Left cardiac atrium (tissue), 4 donors: ENCODE measurements around the gene EPAS1. TPM values are rescaled to one million over a fixed set of nuclear protein-coding genes. Genes with fewer than 3 reads are reported as not detected.

ENCODE experiments used
- ATAC-seq, 2 donors: fragments of 200-7000 bp; cut with Tn5 transposase; one replicate each; pipeline ENCODE4 v1.9.1; 2020; ENCODE audit warnings: mild to moderate bottlenecking in 2 of 2, moderate library complexity in 2 of 2
- DNase-seq: peaks from one replicate; pipeline ENCODE4 v3.0.0-alpha.2; 2020
- intact Hi-C, 2 donors: fragments of 100-400 bp; cut with DNase I; formaldehyde crosslinking; loops; one replicate each; pipeline versions ENCODE4 v1.14.1 to v1.15.1; 2022 to 2023
- total RNA-seq, 2 donors: library from RNA; stranded (reverse); fragmentation: NEBNext Ultra II Directional; extraction: Animal tissue kit (Norgen Biotek cat#: 25700); gene quantifications; one replicate each; pipeline ENCODE4 v1.2.1, GENCODE V29; 2021
- donor health status: DM: no; HTN: yes; CAD: no.
- donor health status: DM: no; HTN: yes; CAD: no; lungs with severe emphysema.
- donor health status: DM: yes; HTN: yes; CAD: no.
- donor health status: Dilated cardiomyopathy.

The EPAS1 gene
- total RNA-seq, 2 donors from 2014 or later, result 262 to 377 TPM

DNA sequence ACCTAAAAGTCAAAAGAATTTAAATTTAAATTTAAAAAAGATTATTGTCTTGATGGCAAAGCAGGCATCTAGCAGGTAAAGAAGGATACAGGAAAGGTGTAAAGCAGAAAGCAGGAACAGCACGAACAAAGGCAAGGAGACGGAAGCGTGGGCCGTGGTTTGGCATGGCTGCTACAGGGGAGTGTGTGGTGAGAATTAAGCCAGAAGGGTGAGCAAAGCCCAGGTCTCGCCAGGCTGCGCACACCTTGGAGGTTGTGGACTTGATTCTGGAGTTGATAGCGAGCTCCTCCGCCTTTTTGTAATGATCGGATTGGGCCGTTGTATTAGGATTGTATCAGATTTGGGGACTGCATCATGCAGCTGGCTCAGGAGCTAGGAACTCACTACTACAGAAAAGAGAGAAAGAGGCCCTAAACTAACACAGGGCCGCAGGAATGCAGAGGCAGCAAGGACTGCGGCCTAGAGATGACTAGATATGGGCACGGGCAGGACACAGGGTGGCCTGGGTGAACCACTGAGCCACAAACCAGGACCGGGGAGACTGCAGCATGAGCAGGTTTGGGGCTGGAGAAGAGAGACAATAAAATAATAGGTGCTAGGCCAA is 110.7 kb downstream of the EPAS1 start:
- intact Hi-C loops, result no loop called here
- no peak for ATAC-seq
- DNase-seq, result no peak

DNA sequence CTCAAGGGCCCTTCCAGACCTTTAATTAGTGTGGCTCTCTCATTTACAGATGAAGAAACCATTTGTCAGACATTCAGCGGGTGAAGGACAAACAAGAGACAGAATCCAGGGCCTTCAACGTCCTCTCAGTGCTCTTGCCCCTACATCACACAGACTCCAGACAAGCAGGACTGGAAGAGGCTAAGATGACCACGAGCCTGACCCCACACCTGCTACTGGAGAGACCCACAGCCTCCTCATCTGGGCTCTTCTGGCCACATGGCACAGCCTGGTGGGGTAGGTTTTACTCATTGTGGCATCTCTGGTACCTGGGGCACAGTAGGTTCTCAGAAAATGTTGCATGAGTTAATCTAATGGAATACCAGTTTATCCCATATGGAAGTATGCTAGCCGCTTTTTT is 112.5 kb downstream of the EPAS1 start:
- DNase-seq (no peak), ATAC-seq (no peak)
- intact Hi-C loops, result no loop called here

DNA sequence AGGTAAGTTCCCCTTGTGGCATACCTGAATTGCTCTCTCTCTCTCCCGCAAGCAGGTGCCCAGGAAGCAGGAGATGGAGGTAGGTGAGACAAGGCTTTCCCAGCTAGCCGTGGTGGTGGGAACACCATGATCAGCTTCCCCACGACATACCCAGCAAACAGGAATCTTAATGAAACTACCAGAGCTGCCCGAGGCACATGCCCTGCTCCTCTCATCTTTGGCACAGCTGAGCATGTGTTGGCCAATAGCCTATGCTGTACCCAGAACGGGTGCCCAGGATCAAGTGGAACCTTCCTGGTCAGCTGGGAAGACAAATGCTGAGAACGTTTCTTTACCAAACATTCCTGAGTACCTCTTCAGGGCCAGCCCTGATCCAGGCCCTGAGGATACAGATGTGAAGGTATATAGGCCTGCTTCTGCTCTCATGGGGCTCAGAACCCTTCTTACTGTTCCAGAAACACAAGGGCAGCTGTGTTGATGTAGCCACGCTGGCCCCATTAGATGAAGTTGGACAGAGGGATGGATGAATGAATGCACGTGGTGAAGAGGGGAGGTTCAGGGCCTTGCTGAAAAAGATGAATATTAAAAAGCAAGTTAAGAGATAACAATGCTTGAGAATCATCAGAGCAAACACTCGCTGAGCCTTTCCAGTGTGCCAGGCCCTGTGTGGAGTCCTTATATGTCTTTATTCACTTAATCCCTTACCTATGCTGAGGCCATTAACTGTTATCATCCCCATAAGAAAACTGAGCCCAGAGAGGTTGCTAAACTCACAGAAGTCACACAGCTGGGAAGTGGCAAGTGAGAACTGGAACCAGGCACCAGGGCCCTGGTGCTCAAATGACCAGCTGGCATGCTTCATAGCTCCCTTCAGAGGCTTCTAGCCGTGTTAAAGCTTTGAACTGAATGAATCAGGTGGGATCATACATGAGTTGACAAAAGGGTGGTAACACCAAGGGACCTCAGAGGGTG is 113.4 kb downstream of the EPAS1 start:
- intact Hi-C loops, result no loop called here
- ATAC-seq, result peak; percentile 7 to 47
- DNase-seq, result no peak

DNA sequence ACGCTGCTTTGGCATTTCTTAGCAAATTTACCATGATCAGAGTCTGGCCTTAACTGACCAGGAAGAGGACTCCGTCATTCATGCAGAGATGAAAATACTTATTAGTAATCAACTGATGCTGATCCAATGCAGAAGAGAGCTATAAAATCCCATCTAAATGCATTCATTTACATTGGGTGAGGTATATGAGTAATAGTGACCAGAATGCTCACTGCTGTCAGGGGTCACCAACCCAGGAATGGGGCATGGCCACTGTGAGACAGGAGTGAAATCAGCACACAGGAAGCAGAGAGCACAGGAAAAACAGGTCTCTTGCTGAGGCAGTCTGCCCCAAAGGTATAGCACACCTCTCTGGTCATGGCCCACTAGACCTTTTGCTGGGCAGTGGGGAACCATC is 114.0 kb downstream of the EPAS1 start:
- intact Hi-C loops, result no loop called here
- ATAC-seq (no peak), DNase-seq (no peak)

DNA sequence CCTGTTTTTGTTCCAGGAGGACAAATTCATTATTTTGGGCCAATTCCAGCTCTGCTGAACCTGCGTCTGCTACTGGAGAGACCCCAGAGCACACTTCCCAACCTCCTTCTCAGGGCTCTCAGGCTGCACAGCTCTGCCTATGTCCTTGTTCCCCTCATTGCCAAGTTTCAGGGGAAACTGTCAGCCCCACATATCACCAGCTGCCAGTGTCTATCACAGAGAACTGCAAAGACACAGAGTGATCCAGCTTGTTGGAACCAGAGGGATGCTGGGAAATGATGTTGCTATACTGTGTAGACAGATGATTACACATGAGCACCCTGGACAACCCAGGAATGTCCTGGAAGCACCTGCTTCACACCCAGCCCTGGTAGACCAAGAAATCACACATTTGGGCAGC is 114.8 kb downstream of the EPAS1 start:
- ATAC-seq (no peak), DNase-seq (no peak)
- intact Hi-C loops, result no loop called here

DNA sequence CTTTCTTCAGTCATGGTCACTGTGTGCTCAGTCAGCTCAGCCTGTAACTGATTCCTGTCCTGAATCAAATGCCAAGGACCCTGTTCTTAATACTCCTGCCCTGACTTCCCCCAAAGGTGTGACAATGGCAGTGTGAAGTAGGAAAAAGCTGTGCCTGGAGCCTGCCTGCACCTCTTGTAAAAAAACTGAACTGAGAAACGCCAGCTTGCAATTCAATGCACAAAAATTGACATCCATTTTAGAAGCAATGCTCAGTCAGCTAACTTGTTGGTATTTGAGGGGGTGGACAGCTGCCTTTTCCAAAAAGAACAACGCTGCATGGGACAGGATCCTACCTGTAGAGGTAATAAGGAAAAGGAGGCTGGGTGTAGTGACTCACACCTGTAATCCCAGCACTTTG is 115.9 kb downstream of the EPAS1 start:
- DNase-seq (no peak), ATAC-seq (no peak)
- intact Hi-C loops, result no loop called here

DNA sequence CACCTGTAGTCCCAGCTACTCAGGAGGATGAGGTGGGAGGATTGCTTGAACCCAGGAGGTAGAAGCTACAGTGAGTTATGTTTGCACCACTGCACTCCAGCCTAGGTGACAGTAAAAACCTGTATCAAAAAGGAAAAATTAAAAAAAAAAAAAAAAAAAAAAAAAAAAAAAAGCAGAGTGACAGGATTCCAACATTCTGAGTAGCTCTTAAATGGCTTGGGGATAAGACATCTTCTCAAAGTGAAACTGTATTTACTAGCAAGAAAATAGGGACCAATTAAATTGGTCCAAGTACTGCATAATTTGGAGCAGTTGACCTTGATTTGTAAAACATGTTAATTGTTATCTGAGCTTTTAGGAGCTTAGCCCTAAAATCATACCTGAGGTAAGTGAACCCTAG is 116.4 kb downstream of the EPAS1 start:
- intact Hi-C loops, result no loop called here
- DNase-seq (no peak), ATAC-seq (no peak)

DNA sequence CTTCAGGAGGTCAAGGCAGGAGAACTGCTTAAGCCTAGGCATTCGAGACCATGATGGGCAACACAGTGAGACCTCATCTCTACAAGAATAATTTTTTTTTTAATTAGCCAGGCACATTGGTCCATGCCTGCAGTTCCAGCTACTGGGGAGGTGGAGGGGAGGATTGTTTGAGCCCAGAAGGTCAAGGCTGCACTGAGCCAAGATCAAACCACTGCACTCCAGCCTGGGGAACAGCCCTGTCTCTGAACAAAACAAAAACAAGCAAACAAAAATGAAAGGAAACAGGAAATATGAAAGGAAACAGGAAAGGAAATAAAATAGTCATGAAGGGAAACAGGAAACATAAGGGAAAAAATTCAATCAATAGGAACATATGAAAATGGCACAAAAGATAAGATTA is 117.5 kb downstream of the EPAS1 start:
- DNase-seq, result no peak
- ATAC-seq, result no peak
- intact Hi-C loops, result no loop called here

DNA sequence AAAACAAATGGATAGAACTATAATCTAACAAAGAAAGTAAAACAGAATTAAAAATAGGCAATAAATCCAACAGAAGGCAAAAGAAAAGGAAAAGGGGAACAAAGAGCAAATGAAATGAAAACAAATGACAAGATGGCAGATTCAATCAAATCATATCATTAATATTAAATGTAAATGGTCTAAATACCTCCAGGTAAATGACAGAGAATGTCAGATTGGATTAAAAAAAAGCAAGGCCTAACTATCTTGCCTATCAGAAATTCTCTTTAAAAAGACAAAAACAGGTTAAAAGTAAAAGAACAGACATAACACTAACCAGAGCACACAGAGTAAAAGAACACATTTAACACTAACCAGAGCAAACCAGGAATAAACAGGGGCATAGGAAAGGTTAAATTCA is 119.1 kb downstream of the EPAS1 start:
- ATAC-seq, result no peak
- DNase-seq, result no peak
- intact Hi-C loops, result no loop called here

DNA sequence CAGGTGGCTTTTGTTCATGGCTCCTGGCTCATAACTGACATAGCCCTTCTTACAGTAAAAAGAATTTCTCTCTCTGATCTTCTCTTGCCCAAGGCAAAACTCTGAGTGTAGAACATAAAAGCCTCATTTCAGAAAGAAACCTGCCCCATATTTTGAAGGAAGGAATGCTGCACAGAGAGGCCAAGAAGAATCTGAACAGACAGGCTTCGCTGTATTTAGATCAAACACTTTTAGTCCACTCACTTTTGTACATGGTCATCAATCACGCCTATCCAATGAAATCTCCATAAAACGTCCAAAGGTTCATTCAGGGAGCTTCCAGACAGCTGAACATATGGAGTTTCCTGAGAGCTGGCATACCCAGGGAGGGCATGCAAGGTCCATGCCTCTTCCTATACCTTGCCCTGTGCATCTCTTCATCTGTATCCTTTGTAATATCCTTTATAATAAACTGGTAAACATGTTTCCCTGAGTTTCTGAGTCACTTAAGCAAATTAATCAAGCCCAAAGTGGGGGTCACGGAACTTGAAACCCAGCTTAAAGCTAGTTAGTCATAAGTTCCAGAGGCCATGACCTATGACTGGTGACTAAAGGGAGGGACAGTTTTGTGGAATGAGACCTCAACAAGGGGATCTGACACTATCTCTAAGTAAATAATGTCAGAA is 119.7 kb downstream of the EPAS1 start:
- intact Hi-C loops, result no loop called here
- DNase-seq (no peak), ATAC-seq (no peak)

DNA sequence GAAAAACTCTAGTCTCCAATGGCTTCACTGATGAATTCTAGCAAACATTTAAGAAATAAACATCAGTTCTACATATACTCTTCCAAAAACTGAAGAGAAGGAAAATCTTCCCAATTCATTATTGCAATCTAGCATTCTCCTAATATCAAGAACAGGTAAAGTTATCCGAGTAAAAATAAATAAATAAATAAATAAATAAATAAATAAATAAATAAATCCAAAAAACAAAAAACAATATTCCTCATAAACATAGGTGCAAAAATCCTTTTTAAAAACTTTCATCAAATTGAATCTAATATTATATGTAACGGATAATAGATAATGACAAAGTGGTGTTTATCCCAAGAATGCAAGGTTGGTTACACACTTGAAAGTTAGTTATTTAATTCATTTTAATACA is 123.7 kb downstream of the EPAS1 start:
- DNase-seq, result no peak
- intact Hi-C loops, result no loop called here
- no peak for ATAC-seq

DNA sequence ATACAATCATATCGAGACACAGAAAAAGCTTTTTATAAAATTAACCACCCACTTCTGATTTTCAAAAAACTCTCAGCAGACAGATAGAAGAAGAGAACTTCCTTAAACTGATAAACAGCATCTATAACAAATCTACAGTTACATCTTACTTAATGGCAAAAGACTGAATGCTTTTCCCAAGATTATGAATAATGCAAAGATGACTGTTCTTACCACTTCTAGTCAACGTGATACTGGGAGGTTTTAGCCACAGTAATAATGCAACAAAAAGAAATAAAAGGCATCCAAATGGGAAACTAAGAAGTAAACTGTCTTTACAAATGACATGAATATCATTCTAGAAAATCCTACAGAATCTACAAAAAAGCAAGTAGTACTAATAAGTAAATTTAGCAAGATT is 124.2 kb downstream of the EPAS1 start:
- intact Hi-C loops, result no loop called here
- DNase-seq (no peak), ATAC-seq (no peak)

DNA sequence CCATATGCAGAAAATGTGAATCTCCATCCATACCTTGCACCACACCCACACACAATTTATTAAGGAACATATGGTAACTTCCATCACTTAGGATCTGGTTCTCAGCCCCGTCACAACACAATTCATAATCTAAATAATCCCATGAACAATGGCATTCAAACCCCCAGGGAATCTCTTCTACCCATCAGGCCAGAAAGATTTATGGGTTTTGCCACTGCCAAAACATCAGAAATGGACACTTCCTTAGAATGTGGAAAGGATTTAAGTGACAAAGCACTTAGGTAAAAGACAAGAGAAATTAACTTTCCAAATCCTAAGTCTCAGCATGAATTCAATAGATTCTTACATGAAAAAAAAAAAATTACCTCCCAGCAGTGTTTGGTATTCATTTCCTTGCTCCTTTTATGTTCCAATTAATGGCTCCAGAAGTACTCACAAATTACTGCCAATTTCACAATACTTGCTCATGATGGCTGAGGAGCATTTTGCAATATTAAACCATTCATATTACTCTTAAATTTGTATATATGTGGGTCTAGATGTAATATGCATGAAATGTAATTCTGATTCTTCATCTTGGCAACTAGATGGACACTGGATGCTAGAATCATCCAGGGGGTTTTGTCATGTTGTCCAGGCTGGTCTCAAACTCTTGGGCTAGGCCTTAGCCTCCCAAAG is 125.6 kb downstream of the EPAS1 start:
- DNase-seq, result no peak
- ATAC-seq, result no peak
- intact Hi-C loops, result no loop called here

DNA sequence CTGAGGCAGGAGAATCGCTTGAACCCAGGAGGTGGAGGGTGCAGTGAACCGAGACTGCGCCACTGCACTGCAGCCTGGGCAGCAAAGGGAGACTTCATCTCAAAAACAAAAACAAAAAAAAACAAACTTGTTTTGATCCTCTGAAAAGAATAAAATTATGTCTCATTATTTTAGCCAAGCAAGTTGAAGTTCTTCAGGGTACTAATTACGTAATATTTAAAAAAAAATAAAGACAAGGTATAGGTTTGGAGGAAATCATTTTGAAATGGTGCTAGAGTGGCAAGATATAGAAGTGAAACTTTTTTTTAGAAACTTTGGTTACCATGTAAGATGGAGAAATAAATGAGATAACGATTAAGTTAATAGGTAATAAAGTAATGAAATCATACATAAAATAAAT is 127.7 kb downstream of the EPAS1 start:
- DNase-seq (no peak), ATAC-seq (no peak)
- intact Hi-C loops, result no loop called here

DNA sequence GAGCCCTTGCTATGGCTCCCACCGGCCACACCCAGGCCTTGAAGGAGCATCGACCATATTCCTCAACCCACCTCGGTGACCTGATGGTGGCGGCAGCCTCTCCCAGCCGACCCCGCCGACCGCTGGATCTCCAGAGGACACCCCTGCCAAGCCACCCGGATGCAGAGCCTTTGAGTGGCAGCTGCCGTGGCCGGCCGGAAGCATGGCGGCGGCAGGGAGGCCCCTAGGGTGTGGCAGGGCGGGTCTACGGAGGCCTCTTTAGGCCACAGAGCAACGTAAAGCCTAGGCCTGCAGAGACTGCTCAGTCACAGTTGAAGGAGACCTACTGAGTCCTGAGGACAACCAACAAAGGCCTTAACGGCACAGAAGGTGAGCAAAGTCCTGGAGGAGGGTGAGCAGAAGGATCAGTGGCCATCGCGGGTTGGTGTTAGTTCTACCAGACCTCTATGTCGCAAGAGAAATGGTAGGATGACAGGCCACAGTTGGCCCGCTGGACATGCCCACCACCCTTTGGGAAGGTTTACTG is 131.8 kb downstream of the EPAS1 start:
- ATAC-seq (no peak), DNase-seq (no peak)
- intact Hi-C loops, result no loop called here

DNA sequence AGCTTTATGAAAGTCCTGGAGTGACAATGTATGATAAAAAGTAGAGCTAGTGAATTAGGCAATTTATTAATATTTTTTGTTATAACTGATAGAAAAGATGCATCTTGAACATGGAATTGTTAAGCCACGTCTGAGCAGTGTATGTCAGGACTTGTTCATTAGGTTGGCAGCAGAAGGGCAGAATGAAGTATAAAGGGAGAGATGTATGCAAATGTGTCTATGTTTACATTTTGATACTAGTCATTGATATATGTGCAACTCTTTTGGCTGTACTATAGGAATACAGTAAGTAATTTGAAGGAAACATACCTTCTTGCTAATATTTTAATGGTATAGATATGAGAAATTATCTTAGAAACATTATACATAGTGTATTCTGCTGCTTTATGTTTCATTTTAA is 133.2 kb downstream of the EPAS1 start:
- ATAC-seq (no peak), DNase-seq (no peak)
- intact Hi-C loops, result no loop called here

DNA sequence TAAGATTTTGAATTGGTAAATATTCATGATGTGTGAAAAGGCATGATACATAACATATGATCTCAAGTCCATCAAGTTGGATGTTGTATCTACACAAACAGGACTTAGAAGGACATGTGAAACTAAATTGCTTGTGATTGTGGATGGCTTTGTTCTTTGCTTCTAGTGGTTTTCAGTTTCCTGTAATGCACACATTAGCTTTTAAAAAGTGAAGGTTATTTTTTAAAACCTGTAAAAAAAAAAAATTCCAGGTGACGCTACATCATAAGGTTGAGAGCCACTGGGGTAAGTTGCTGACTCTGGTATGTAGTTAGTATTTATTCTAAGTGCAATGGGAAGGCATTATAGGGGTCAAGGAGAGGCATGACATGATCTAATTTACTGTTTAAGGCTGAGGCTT is 133.8 kb downstream of the EPAS1 start:
- DNase-seq, result no peak
- ATAC-seq, result no peak
- intact Hi-C loops, result no loop called here

DNA sequence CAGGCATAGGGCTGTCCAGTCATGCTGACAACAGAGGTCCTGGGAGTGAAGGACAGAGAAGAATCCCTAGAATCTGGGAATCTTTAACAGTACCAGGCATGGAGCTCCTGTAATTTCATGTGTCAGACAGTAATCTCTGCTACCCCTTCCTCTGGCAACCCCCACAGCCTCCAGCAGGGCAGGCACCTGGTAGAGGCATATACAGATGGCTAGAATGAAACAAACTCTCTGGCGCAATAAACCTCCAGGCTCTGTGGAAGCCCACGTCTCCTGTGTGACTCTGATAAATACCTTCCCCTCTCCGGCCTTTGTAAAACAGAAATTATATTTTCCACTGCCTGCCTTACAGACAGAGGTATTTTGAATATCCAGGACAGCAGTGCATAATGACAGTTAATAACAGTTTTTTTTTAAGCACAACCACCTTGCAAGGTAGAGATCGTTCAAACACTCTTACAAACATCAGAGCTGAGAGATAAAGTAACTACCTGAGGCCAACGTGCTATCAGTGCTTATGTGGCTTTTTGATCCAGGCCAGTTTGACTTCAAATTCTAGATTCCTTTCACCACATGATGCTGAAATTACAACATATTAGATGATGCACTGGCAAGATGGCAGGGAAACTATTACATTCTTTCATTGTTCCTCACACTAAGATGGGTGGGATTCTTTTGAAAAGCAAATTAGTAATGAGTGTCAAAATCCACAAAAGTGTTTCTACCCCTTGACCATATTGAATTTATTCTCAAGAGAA is 134.5 kb downstream of the EPAS1 start:
- intact Hi-C loops, result no loop called here
- ATAC-seq, result no peak

DNA sequence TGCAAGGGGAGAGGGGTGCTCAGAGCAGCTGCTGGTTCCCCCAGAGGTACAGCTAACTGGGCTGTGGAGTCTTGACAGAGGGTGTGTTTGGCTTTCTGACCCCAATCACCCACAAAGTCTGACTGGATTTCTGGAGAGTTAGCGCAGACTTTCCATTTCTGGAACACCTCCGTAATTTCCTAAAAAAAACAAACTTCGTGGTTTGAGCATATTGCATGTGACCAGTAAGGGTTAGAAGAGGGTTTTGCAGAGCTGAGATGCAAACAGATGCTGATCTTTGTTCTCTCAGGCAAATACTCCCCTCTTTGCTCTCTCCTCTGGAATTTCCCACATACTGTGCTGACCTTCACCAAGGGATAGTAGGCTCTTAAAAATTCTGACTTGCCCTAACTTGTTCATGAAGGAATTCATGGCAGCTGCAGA is 137.7 kb downstream of the EPAS1 start:
- DNase-seq (no peak), ATAC-seq (no peak)
- intact Hi-C loops, result no loop called here

More for the DNA sequence above, 134.5 kb downstream of the EPAS1 start:
- DNase-seq, result no peak
